Osteocyte (in vitro differentiated cells): ENCODE data around the gene CORO7. TPM values are rescaled to one million over a fixed set of nuclear protein-coding genes. Genes with fewer than 3 reads are reported as not detected.

Source experiments
- DNase-seq: peaks from one replicate; pipeline ENCODE4 v3.0.0; 2021; ENCODE audit warnings: mixed read lengths; ENCODE audit not compliant: unreplicated experiment; ENCODE audit errors: extremely low spot score
- H3K27ac Mint-ChIP-seq: one replicate; pipeline ENCODE4 v1.8.0; 2021; ENCODE audit warnings: mild to moderate bottlenecking, mixed read lengths; ENCODE audit not compliant: unreplicated experiment
- H3K27me3 Mint-ChIP-seq: one replicate; pipeline ENCODE4 v1.8.0; 2021; ENCODE audit warnings: mixed read lengths; ENCODE audit not compliant: unreplicated experiment
- H3K36me3 Mint-ChIP-seq: one replicate; pipeline ENCODE4 v1.8.0; 2021; ENCODE audit warnings: mixed read lengths; ENCODE audit not compliant: unreplicated experiment
- H3K4me1 Mint-ChIP-seq: one replicate; pipeline ENCODE4 v1.8.0; 2021; ENCODE audit warnings: mixed read lengths; ENCODE audit not compliant: unreplicated experiment
- H3K4me3 Mint-ChIP-seq: one replicate; pipeline ENCODE4 v1.8.0; 2021; ENCODE audit warnings: mild to moderate bottlenecking, moderate library complexity, mixed read lengths; ENCODE audit not compliant: unreplicated experiment
- H3K9me3 Mint-ChIP-seq: one replicate; pipeline ENCODE4 v1.8.0; 2021; ENCODE audit warnings: mixed read lengths; ENCODE audit not compliant: unreplicated experiment
- total RNA-seq: library from RNA; stranded (reverse); gene quantifications from 2 replicates; pipeline ENCODE4 v1.2.1, GENCODE V29; 2021
- TF ChIP-seq, protein P1 (sequence below): fragments of 200-600 bp; sonication (generic); IDR thresholded peaks from 2 replicates; pipeline ENCODE4 v1.5.0; 2021; ENCODE audit warnings: antibody characterized with exemption, mild to moderate bottlenecking, moderate library complexity

Gene CORO7
- total RNA-seq, 1 donor from 2014 or later = 40.1 TPM

DNA sequence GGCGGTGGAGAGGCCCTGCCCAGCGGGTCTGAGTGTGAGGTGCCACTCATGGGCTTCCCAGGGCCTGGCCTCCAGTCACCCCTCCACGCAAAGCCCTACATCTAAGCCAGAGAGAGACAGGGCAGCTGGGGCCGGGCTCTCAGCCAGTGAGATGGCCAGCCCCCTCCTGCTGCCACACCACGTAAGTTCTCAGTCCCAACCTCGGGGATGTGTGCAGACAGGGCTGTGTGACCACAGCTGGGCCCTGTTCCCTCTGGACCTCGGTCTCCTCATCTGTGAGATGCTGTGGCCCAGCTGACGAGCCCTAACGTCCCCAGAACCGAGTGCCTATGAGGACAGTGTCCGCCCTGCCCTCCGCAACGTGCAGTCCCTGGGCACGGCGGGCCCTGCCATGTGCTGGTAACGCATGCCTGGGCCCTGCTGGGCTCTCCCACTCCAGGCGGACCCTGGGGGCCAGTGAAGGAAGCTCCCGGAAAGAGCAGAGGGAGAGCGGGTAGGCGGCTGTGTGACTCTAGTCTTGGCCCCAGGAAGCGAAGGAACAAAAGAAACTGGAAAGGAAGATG lies 33.5 kb downstream of the CORO7 start:
- H3K36me3 Mint-ChIP-seq = peaks cover 3% of the 10 kb centered on the region
- H3K27ac Mint-ChIP-seq = peak overlapping the region; percentile 87
- peaks cover 78% of the 10 kb centered on the region for H3K4me1 Mint-ChIP-seq
- TF ChIP-seq, protein P1, sequence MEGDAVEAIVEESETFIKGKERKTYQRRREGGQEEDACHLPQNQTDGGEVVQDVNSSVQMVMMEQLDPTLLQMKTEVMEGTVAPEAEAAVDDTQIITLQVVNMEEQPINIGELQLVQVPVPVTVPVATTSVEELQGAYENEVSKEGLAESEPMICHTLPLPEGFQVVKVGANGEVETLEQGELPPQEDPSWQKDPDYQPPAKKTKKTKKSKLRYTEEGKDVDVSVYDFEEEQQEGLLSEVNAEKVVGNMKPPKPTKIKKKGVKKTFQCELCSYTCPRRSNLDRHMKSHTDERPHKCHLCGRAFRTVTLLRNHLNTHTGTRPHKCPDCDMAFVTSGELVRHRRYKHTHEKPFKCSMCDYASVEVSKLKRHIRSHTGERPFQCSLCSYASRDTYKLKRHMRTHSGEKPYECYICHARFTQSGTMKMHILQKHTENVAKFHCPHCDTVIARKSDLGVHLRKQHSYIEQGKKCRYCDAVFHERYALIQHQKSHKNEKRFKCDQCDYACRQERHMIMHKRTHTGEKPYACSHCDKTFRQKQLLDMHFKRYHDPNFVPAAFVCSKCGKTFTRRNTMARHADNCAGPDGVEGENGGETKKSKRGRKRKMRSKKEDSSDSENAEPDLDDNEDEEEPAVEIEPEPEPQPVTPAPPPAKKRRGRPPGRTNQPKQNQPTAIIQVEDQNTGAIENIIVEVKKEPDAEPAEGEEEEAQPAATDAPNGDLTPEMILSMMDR = no peak
- no peak overlapping the region for H3K4me3 Mint-ChIP-seq
- H3K27me3 Mint-ChIP-seq = no peaks in the 10 kb centered on the region
- H3K9me3 Mint-ChIP-seq = no peaks in the 10 kb centered on the region
- DNase-seq = no peak

DNA sequence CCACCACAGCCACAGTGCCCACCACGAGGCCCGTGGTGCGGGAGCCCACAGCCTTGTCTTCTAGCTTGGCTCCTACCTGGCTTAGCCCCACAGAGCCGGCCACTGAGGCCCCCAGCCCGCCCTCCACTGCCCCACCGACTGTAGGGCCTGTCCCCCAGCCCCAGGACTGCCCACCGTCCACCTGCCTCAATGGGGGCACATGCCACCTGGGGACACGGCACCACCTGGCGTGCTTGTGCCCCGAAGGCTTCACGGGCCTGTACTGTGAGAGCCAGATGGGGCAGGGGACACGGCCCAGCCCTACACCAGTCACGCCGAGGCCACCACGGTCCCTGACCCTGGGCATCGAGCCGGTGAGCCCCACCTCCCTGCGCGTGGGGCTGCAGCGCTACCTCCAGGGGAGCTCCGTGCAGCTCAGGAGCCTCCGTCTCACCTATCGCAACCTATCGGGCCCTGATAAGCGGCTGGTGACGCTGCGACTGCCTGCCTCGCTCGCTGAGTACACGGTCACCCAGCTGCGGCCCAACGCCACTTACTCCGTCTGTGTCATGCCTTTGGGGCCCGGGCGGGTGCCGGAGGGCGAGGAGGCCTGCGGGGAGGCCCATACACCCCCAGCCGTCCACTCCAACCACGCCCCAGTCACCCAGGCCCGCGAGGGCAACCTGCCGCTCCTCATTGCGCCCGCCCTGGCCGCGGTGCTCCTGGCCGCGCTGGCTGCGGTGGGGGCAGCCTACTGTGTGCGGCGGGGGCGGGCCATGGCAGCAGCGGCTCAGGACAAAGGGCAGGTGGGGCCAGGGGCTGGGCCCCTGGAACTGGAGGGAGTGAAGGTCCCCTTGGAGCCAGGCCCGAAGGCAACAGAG lies 34.2 kb downstream of the CORO7 start:
- Mint-ChIP-seq H3K4me3 (no peak overlapping the region), H3K4me1 (peaks cover 77% of the 10 kb centered on the region), H3K27me3 (no peaks in the 10 kb centered on the region), H3K9me3 (no peaks in the 10 kb centered on the region), H3K36me3 (peaks cover 3% of the 10 kb centered on the region), H3K27ac (no peak overlapping the region)
- TF ChIP-seq, protein P1 = no peak
- no peak for DNase-seq

DNA sequence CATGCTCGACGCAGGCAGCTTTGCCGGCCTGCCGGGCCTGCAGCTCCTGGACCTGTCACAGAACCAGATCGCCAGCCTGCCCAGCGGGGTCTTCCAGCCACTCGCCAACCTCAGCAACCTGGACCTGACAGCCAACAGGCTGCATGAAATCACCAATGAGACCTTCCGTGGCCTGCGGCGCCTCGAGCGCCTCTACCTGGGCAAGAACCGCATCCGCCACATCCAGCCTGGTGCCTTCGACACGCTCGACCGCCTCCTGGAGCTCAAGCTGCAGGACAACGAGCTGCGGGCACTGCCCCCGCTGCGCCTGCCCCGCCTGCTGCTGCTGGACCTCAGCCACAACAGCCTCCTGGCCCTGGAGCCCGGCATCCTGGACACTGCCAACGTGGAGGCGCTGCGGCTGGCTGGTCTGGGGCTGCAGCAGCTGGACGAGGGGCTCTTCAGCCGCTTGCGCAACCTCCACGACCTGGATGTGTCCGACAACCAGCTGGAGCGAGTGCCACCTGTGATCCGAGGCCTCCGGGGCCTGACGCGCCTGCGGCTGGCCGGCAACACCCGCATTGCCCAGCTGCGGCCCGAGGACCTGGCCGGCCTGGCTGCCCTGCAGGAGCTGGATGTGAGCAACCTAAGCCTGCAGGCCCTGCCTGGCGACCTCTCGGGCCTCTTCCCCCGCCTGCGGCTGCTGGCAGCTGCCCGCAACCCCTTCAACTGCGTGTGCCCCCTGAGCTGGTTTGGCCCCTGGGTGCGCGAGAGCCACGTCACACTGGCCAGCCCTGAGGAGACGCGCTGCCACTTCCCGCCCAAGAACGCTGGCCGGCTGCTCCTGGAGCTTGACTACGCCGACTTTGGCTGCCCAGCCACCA lies 35.1 kb downstream of the CORO7 start:
- Mint-ChIP-seq H3K4me3 (no peak overlapping the region), H3K27ac (no peak overlapping the region), H3K4me1 (peaks cover 76% of the 10 kb centered on the region), H3K27me3 (no peaks in the 10 kb centered on the region), H3K9me3 (no peaks in the 10 kb centered on the region), H3K36me3 (peaks cover 3% of the 10 kb centered on the region)
- no peak for DNase-seq
- TF ChIP-seq, protein P1 = no peak

DNA sequence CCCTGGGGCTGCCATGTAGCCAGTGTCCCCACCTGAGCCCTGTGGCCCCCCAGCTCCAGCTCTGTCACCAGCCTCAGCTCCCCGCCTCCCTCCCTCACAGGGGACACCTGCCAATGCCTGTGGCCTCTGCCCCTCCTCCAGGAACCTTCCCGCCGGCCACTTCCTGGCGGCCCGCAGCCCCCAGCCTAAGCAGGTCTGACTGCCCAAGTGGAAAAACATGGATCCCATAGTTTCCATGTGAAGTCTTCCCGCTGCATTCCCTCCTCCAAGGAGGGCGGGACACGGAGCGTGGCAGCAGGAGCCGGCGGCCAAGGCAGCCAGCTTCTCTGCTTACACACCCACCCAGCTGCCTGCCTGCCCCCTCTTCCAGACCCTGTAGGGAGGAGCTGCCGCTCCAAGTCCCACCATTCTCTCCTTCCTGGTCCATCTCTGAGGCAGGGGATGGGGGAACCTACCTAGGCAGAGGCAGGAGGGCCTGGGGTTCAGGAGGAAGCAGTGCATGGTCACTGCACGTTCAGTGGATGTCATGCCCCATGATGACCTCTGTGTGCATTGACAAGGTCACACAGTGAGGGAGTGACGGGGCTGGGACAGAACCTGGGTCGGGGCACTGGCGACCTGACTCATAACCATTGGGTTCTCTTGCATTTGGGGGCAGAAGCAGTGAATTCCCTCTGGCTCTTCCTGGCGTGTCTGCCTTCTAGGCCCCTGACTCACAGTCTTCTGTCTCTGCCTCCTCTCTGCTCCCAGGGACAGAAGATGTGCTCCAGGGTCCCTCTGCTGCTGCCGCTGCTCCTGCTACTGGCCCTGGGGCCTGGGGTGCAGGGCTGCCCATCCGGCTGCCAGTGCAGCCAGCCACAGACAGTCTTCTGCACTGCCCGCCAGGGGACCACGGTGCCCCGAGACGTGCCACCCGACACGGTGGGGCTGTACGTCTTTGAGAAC lies 36.0 kb downstream of the CORO7 start:
- Mint-ChIP-seq H3K9me3 (no peaks in the 10 kb centered on the region), H3K27me3 (no peaks in the 10 kb centered on the region), H3K4me1 (peaks cover 76% of the 10 kb centered on the region), H3K36me3 (peaks cover 3% of the 10 kb centered on the region), H3K27ac (peak overlapping the region; percentile 63), H3K4me3 (no peak overlapping the region)
- TF ChIP-seq, protein P1 = no peak
- no peak for DNase-seq
